Left lung (tissue), 10 donors: ENCODE data around the gene CDK5R1. TPM values are rescaled to one million over a fixed set of nuclear protein-coding genes. Genes with fewer than 3 reads are reported as not detected.
A peak's percentile ranks its signal among the peaks of the same experiment; 100 is the strongest.

Experiments
- ATAC-seq: fragments of 200-7000 bp; cut with Tn5 transposase; one replicate; pipeline ENCODE4 v1.9.1; 2020; ENCODE audit warnings: moderate library complexity
- DNase-seq, 4 donors: peaks; one replicate each; pipeline ENCODE4 v3.0.0-alpha.2; 2013 to 2020
- H3K27ac ChIP-seq, 2 donors: fragments of 200-600 bp; sonication (generic) in 1 of 2; one replicate each; pipeline versions ENCODE4 v1.5.0 to v1.8.0; 2020 to 2021
- H3K27me3 ChIP-seq, 2 donors: fragments of 200-600 bp; sonication (generic) in 1 of 2; one replicate each; pipeline versions ENCODE4 v1.5.0 to v1.8.0; 2020 to 2021
- H3K36me3 ChIP-seq, 2 donors: fragments of 200-600 bp; sonication (generic) in 1 of 2; one replicate each; pipeline versions ENCODE4 v1.5.0 to v1.8.0; 2020 to 2021
- H3K4me1 ChIP-seq, 2 donors: fragments of 200-600 bp; one replicate each; pipeline ENCODE4 v1.8.0; 2021
- H3K4me3 ChIP-seq, 2 donors: fragments of 200-600 bp; sonication (generic) in 1 of 2; one replicate each; pipeline versions ENCODE4 v1.5.0 to v1.8.0; 2020 to 2021; ENCODE audit warnings: mild to moderate bottlenecking in 1 of 2
- H3K9me3 ChIP-seq, 2 donors: fragments of 200-600 bp; sonication (generic) in 1 of 2; one replicate each; pipeline versions ENCODE4 v1.5.0 to v1.8.0; 2020 to 2021
- CTCF ChIP-seq, 2 donors: fragments of 200-600 bp; sonication (generic) in 1 of 2; IDR thresholded peaks; one replicate each; pipeline versions ENCODE4 v1.5.0 to v1.8.0; 2021; ENCODE audit warnings: antibody characterized with exemption in 2 of 2
- intact Hi-C, 2 donors: fragments of 100-400 bp; cut with DNase I; formaldehyde crosslinking; loops; one replicate each; pipeline versions ENCODE4 v1.11.2 to v1.14.2; 2022
- polyA plus RNA-seq, 6 donors: library from polyadenylated mRNA; unstranded; fragments of 120-200 nt; gene quantifications; one replicate each; pipeline ENCODE4 v1.2.1, GENCODE V29; 2013; ENCODE audit not compliant: insufficient read length in 6 of 6
- total RNA-seq, 2 donors: library from RNA; stranded (reverse); fragmentation: NEBNext Ultra II Directional; extraction: Animal tissue kit (Norgen Biotek cat#: 25700); gene quantifications; one replicate each; pipeline ENCODE4 v1.2.1, GENCODE V29; 2021
- donor health status: DM: no; HTN: yes; CAD: no.
- donor health status: DM: no; HTN: no; CAD: no.

CDK5R1 gene
- total and polyA plus RNA-seq, 8 donors = 1.3 to 5.0 (median 3.7) TPM

GRCh38 chr17:32490101-32490482 is 3.3 kb downstream of the CDK5R1 start:
- no peak for ATAC-seq
- Histone ChIP-seq H3K36me3 (peaks cover 0 to 21% of the 10 kb centered on the region in 2 donors), H3K9me3 (no peaks in the 10 kb centered on the region), H3K27me3 (peaks cover 0 to 16% of the 10 kb centered on the region in 2 donors), H3K4me1 (peaks cover 5 to 55% of the 10 kb centered on the region in 2 donors), H3K4me3 (no peak overlapping the region), H3K27ac (no peak overlapping the region)
- no peak for TF ChIP-seq CTCF (IDR thresholded peaks at IDR 0.05)
- intact Hi-C loops = no loop called here
- DNase-seq = no peak

- TF ChIP-seq CTCF (IDR thresholded peaks at IDR 0.05) = no peak
- Histone ChIP-seq H3K4me1 (peaks cover 5 to 58% of the 10 kb centered on the region in 2 donors), H3K4me3 (no peak overlapping the region), H3K36me3 (peaks cover 0 to 21% of the 10 kb centered on the region in 2 donors), H3K27me3 (peaks cover 0 to 12% of the 10 kb centered on the region in 2 donors), H3K27ac (no peak overlapping the region), H3K9me3 (no peaks in the 10 kb centered on the region)
- ATAC-seq (no peak), DNase-seq (no peak)
- intact Hi-C loops = no loop called here
Measured at GRCh38 chr17:32491371-32492263, 4.8 kb downstream of the CDK5R1 start.

DNA sequence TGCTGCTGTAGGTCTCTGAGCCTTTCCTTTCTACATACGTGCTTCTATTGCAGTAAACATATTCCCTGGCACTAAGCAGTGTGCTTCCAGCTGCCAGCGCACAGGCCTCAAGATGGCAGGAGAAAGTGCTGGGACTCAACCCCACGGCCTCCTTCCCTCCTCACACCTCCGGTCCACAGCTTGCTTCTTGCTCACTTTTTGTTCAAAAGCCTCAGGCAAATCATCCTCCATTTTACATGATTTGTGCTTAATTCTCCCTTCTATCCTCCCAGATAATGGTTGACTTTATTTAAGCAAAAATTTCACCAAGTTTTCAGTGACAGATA is 5.4 kb downstream of the CDK5R1 start:
- intact Hi-C loops = no loop called here
- Histone ChIP-seq H3K4me1 (peaks cover 5 to 58% of the 10 kb centered on the region in 2 donors), H3K27me3 (peaks cover 0 to 12% of the 10 kb centered on the region in 2 donors), H3K27ac (no peak overlapping the region), H3K36me3 (peaks cover 0 to 21% of the 10 kb centered on the region in 2 donors), H3K4me3 (no peak overlapping the region), H3K9me3 (no peaks in the 10 kb centered on the region)
- ATAC-seq = no peak
- DNase-seq = no peak
- no peak for TF ChIP-seq CTCF (IDR thresholded peaks at IDR 0.05)

- ATAC-seq (no peak), DNase-seq (no peak)
- Histone ChIP-seq H3K27ac (peak overlapping the region in 1 of 2 donors; percentile 51), H3K36me3 (peaks cover 0 to 21% of the 10 kb centered on the region in 2 donors), H3K27me3 (peaks cover 0 to 6% of the 10 kb centered on the region in 2 donors), H3K4me3 (no peak overlapping the region), H3K9me3 (no peaks in the 10 kb centered on the region), H3K4me1 (peaks cover 1 to 53% of the 10 kb centered on the region in 2 donors)
- TF ChIP-seq CTCF (IDR thresholded peaks at IDR 0.05) = no peak
- intact Hi-C loops = no loop called here
Measured at GRCh38 chr17:32492648-32493289, 6.0 kb downstream of the CDK5R1 start.

DNA sequence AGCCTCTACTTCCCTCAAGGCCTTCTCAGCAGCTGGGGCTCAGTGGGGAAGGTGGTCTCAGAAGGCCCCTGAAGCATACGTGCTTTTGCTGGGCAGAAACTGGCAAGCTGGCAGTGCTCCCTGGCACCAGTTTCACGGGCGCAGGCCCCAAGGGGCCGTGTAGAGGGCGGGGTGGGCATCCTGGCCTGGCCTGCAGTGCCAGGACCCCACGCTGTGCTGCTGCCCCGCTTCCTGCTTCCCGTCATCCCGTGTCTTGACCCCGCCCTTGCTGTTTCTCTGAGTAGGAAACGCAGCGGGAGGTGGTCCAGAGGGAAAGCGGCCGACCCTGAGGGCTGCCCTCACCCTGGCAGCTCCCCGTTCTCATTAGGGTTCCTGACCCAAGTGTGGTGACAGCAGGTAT is 6.8 kb downstream of the CDK5R1 start:
- Histone ChIP-seq H3K9me3 (no peaks in the 10 kb centered on the region), H3K4me1 (peaks cover 0 to 45% of the 10 kb centered on the region in 2 donors), H3K36me3 (peaks cover 0 to 13% of the 10 kb centered on the region in 2 donors), H3K27me3 (no peaks in the 10 kb centered on the region), H3K4me3 (no peak overlapping the region), H3K27ac (no peak overlapping the region)
- no peak for DNase-seq
- no peak for ATAC-seq
- TF ChIP-seq CTCF (IDR thresholded peaks at IDR 0.05) = no peak
- intact Hi-C loops = no loop called here
